Prostate gland (tissue), 2 donors: Measurements from ENCODE around the gene OR8B12. TPM values are rescaled to one million over a fixed set of nuclear protein-coding genes. Genes with fewer than 3 reads are reported as not detected.

ENCODE experiments used
- DNase-seq: peaks from one replicate; pipeline ENCODE4 v3.0.0-alpha.2; 2019; ENCODE audit warnings: low spot score
- H3K27ac ChIP-seq, 2 donors: fragments of 200-600 bp; sonication (generic); 2 replicates each; pipeline ENCODE4 v1.5.1; 2017 to 2019
- H3K27me3 ChIP-seq: fragments of 200-600 bp; sonication (generic); replicated peaks from 2 replicates; pipeline ENCODE4 v1.5.1; 2019; ENCODE audit not compliant: insufficient read depth
- H3K36me3 ChIP-seq, 2 donors: fragments of 200-600 bp; sonication (generic); 1 replicate in 1 of 2; 2 replicates in 1 of 2; pipeline versions ENCODE4 v1.5.1 to v1.8.1; 2017 to 2019
- H3K4me1 ChIP-seq: fragments of 200-600 bp; sonication (generic); replicated peaks from 2 replicates; pipeline ENCODE4 v1.5.1; 2019
- H3K4me3 ChIP-seq, 2 donors: fragments of 200-600 bp; sonication (generic); 2 replicates each; pipeline ENCODE4 v1.5.1; 2017 to 2019
- H3K9me3 ChIP-seq: fragments of 200-600 bp; sonication (generic); 2 replicates; pipeline ENCODE4 v1.5.1; 2017
- POLR2A ChIP-seq: fragments of 450-650 bp; IDR thresholded peaks from one replicate; pipeline ENCODE4 v1.6.1; 2016; ENCODE audit warnings: antibody characterized with exemption, mild to moderate bottlenecking
- POLR2AphosphoS5 ChIP-seq: sonication (generic); formaldehyde crosslinking; IDR thresholded peaks from one replicate; pipeline ENCODE4 v1.6.1; 2017; ENCODE audit warnings: antibody characterized with exemption
- WGBS: methylation state at CpG from one replicate; pipeline ENCODE4 v1.1.5; 2018; 5-methylcytosine and 5-hydroxymethylcytosine counted together
- intact Hi-C: fragments of 100-400 bp; cut with DNase I; formaldehyde crosslinking; loops from one replicate; pipeline ENCODE4 v1.14.2; 2022
- total RNA-seq, 2 donors: library from RNA; depleted of rRNA; stranded (reverse); fragments of >200 nt; gene quantifications; one replicate each; pipeline ENCODE4 v1.1.0, GENCODE V29; 2016
- TF ChIP-seq, protein P1 (sequence below), 4 experiments: fragments of 200-600 bp in 2 of 4; fragments of 450-650 bp in 2 of 4; sonication (generic) in 2 of 4; IDR thresholded peaks; 1 replicate in 3 of 4; 2 replicates in 1 of 4; pipeline ENCODE4 v1.5.1; 2016 to 2019; ENCODE audit warnings: antibody characterized with exemption in 4 of 4, mild to moderate bottlenecking in 2 of 4, moderate library complexity in 2 of 4

The OR8B12 gene
- total RNA-seq, 2 donors from 2014 or later = not detected

DNA sequence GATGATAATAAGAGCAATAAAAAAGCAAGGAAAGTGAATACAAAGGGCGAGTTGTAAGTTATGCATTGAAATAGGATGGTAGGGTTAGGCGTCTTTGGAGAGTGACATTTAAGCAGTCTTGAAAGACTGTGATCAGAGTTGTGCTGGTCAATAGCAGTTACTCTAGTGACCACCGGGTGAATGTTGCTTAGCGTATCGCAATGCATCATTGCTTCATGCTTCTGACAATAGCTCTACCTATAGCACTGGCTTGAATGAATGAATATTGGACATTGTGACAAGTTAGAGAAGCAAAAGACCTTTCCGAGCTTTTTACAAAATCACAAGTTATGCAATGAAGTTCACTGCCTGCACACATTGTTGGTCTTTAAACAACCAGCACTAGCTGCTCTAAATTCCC, 7.7 kb upstream of the OR8B12 start:
- Histone ChIP-seq H3K9me3 (no peaks in the 10 kb centered on the region), H3K4me3 (no peak overlapping the region), H3K27ac (no peak overlapping the region), H3K4me1 (no peaks in the 10 kb centered on the region), H3K27me3 (no peaks in the 10 kb centered on the region), H3K36me3 (no peaks in the 10 kb centered on the region)
- intact Hi-C loops = no loop called here
- TF ChIP-seq POLR2A = no peak
- TF ChIP-seq, protein P1, sequence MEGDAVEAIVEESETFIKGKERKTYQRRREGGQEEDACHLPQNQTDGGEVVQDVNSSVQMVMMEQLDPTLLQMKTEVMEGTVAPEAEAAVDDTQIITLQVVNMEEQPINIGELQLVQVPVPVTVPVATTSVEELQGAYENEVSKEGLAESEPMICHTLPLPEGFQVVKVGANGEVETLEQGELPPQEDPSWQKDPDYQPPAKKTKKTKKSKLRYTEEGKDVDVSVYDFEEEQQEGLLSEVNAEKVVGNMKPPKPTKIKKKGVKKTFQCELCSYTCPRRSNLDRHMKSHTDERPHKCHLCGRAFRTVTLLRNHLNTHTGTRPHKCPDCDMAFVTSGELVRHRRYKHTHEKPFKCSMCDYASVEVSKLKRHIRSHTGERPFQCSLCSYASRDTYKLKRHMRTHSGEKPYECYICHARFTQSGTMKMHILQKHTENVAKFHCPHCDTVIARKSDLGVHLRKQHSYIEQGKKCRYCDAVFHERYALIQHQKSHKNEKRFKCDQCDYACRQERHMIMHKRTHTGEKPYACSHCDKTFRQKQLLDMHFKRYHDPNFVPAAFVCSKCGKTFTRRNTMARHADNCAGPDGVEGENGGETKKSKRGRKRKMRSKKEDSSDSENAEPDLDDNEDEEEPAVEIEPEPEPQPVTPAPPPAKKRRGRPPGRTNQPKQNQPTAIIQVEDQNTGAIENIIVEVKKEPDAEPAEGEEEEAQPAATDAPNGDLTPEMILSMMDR (IDR thresholded peaks at IDR 0.05) = no peak
- no peak for TF ChIP-seq POLR2AphosphoS5
- WGBS = 86% methylated on average over 6 of the region's 6 CpGs
- no peak for DNase-seq

DNA sequence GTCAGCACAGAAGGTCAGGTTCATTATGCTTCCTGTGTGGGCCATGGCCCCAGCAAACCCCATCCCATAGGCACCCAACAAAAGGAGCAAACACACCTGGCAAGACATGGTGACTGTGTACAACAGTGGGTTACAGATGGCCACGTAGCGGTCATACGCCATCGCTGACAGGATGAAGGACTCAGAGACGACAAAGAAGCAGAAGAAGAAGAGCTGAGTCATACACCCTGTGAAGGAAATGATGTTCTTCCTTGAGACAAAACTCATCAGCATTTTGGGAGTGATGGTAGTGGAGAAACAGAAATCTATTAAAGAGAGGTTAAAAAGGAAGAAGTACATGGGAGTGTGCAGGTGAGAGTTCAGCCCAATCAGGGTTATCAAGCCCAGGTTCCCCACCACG, 309 bp downstream of the OR8B12 start:
- no peak overlapping the region for H3K4me3 ChIP-seq
- H3K4me1 ChIP-seq = no peaks in the 10 kb centered on the region
- no peak overlapping the region for H3K27ac ChIP-seq
- H3K9me3 ChIP-seq = no peaks in the 10 kb centered on the region
- TF ChIP-seq, protein P1 (IDR thresholded peaks at IDR 0.05) = no peak
- TF ChIP-seq POLR2A (no peak), POLR2AphosphoS5 (no peak)
- no peaks in the 10 kb centered on the region for H3K27me3 ChIP-seq
- 88% methylated on average over 6 of the region's 6 CpGs for WGBS
- DNase-seq = no peak
- intact Hi-C loops = no loop called here
- H3K36me3 ChIP-seq = no peaks in the 10 kb centered on the region

DNA sequence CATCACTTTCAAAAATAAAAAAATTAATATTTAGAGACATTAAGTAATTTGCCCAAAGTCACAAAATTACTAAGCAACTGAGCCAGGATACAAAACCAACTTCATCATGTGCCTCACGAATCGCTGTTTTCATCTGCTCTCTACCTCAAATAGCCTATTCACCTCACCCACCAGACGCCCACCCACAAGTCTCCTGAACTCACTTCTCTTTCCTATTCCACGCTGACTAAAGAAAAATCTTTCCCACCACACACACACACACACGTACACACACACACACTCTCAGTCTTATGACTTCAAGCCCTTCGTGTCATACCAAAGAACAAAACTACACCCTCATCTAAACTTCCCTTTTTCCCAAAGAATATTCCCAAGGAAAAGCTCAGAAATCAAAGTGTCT, 2.2 kb downstream of the OR8B12 start:
- Histone ChIP-seq H3K4me1 (no peaks in the 10 kb centered on the region), H3K4me3 (no peak overlapping the region), H3K27ac (no peak overlapping the region), H3K9me3 (no peaks in the 10 kb centered on the region), H3K36me3 (no peaks in the 10 kb centered on the region), H3K27me3 (no peaks in the 10 kb centered on the region)
- intact Hi-C loops = no loop called here
- TF ChIP-seq, protein P1 (IDR thresholded peaks at IDR 0.05) = no peak
- TF ChIP-seq POLR2AphosphoS5 = no peak
- TF ChIP-seq POLR2A = no peak
- no peak for DNase-seq
- WGBS = 86% methylated on average over 6 of the region's 6 CpGs

DNA sequence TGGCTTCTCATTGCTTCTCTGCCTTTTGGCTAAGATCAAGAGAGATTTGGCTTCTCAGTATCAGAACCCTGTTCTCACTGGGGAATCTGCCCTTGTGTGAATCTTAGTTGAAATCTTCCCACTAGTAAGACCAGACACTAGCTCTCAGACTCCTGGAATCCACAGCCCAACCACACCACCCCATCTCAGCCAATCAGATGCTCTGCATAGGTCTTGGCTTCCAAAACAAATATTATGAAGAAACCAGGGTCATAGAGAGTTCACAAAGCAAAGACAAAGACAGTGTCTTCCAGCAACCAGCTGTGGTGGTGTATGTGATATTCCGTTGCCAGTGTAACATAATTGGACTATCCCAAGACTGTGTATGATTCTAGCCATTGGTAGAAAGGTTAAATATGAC, 5.4 kb downstream of the OR8B12 start:
- WGBS = 12% methylated on average over 1 of the region's 1 CpG
- no peak overlapping the region for H3K4me3 ChIP-seq
- intact Hi-C loops = no loop called here
- H3K4me1 ChIP-seq = no peaks in the 10 kb centered on the region
- no peaks in the 10 kb centered on the region for H3K9me3 ChIP-seq
- DNase-seq = no peak
- H3K27me3 ChIP-seq = no peaks in the 10 kb centered on the region
- TF ChIP-seq POLR2AphosphoS5 (no peak), POLR2A (no peak)
- TF ChIP-seq, protein P1 (IDR thresholded peaks at IDR 0.05) = no peak
- no peak overlapping the region for H3K27ac ChIP-seq
- no peaks in the 10 kb centered on the region for H3K36me3 ChIP-seq

DNA sequence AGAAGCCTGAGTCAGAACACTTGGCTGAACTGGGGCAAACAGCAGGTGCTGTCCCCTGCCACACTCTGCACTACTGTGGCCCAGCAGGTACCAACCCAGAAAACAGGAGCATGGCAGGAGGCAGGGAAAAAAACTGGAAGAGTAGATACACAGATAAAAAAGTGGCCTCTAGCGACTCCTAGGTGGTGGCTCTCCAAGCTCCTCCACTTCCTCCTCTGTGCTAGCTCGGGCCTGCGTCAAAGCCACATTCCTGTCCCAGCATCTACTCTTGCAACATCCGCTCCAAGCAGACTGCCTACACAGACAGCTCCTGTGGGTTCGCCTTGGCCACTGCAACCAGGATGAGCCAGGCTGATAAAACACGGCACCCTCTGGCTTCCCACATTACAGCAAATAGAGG, 6.9 kb downstream of the OR8B12 start:
- H3K4me3 ChIP-seq = no peak overlapping the region
- H3K36me3 ChIP-seq = no peaks in the 10 kb centered on the region
- WGBS = 38% methylated on average over 6 of the region's 6 CpGs
- peak; percentile 11 for DNase-seq
- no peak overlapping the region for H3K27ac ChIP-seq
- H3K4me1 ChIP-seq = no peaks in the 10 kb centered on the region
- no peaks in the 10 kb centered on the region for H3K27me3 ChIP-seq
- TF ChIP-seq, protein P1 (IDR thresholded peaks at IDR 0.05) = no peak
- no peak for TF ChIP-seq POLR2AphosphoS5
- TF ChIP-seq POLR2A = no peak
- H3K9me3 ChIP-seq = no peaks in the 10 kb centered on the region
- intact Hi-C loops = no loop called here
